Neural cell (in vitro differentiated cells): Measurements from ENCODE around the gene COBL. TPM values are rescaled to one million over a fixed set of nuclear protein-coding genes. Genes with fewer than 3 reads are reported as not detected.

Experiments
- H2AFZ ChIP-seq: fragments of 200-600, 300-800 bp; sonication (generic), shearing (Covaris generic); 2 replicates; pipeline ENCODE4 v1.6.0; 2014; ENCODE audit warnings: low read depth, mild to moderate bottlenecking, antibody characterized with exemption, low read length, moderate library complexity
- H3F3A ChIP-seq: fragments of 200-600 bp; shearing (Covaris generic); 2 replicates; pipeline ENCODE4 v1.6.1; 2016; ENCODE audit warnings: mild to moderate bottlenecking, moderate library complexity, mixed read lengths, antibody characterized with exemption, low read length; ENCODE audit not compliant: insufficient read depth, poor library complexity, severe bottlenecking
- H3K27ac ChIP-seq: fragments of 200-600, 300-800 bp; sonication (generic), shearing (Covaris generic); 2 replicates; pipeline ENCODE4 v1.5.1; 2014; ENCODE audit warnings: mild to moderate bottlenecking, low read length, moderate library complexity
- H3K27me3 ChIP-seq: fragments of 300-800, 200-600 bp; sonication (generic), shearing (Covaris generic); 2 replicates; pipeline ENCODE4 v1.6.0; 2014; ENCODE audit warnings: mild to moderate bottlenecking, low read depth, low read length, moderate library complexity; ENCODE audit not compliant: insufficient read depth
- H3K36me3 ChIP-seq: fragments of 300-800, 200-600 bp; sonication (generic), shearing (Covaris generic); 2 replicates; pipeline ENCODE4 v1.5.1; 2014; ENCODE audit warnings: mild to moderate bottlenecking, antibody characterized with exemption, low read length, moderate library complexity; ENCODE audit not compliant: insufficient read depth
- H3K4me2 ChIP-seq: fragments of 300-800, 200-600 bp; sonication (generic), shearing (Covaris generic); 2 replicates; pipeline ENCODE4 v1.6.0; 2014; ENCODE audit warnings: mild to moderate bottlenecking, low read length
- H3K4me3 ChIP-seq: fragments of 300-800, 200-600 bp; sonication (generic), shearing (Covaris generic); 2 replicates; pipeline ENCODE4 v1.5.1; 2014; ENCODE audit warnings: mild to moderate bottlenecking, low read length, moderate library complexity
- H3K79me2 ChIP-seq: fragments of 200-600 bp; shearing (Covaris generic); replicated peaks from 2 replicates; pipeline ENCODE4 v1.6.0; 2014; ENCODE audit warnings: mild to moderate bottlenecking, low read length, moderate library complexity; ENCODE audit not compliant: insufficient read depth
- H3K9ac ChIP-seq: fragments of 300-800, 200-600 bp; sonication (generic), shearing (Covaris generic); 2 replicates; pipeline ENCODE4 v1.6.1; 2016; ENCODE audit warnings: mild to moderate bottlenecking, low read length, mixed read lengths
- H3K9me2 ChIP-seq: fragments of 200-600 bp; shearing (Covaris generic); 2 replicates; pipeline ENCODE4 v1.6.1; 2016; ENCODE audit warnings: mild to moderate bottlenecking, low read length, mixed read lengths; ENCODE audit not compliant: insufficient read depth
- H3K9me3 ChIP-seq: fragments of 200-600, 300-800 bp; sonication (generic), shearing (Covaris generic); 2 replicates; pipeline ENCODE4 v1.6.1; 2016; ENCODE audit warnings: mild to moderate bottlenecking, mixed run types, low read length, moderate library complexity, mixed read lengths
- H4K20me1 ChIP-seq: fragments of 200-600 bp; shearing (Covaris generic); 2 replicates; pipeline ENCODE4 v1.6.1; 2016; ENCODE audit warnings: mild to moderate bottlenecking, mixed run types; ENCODE audit not compliant: insufficient read depth
- CTCF ChIP-seq: fragments of 450-650 bp; IDR thresholded peaks from 2 replicates; pipeline ENCODE4 v1.5.1; 2014; ENCODE audit warnings: antibody characterized with exemption, mild to moderate bottlenecking, moderate library complexity; ENCODE audit not compliant: poor library complexity, severe bottlenecking
- EP300 ChIP-seq: fragments of 450-650 bp; conservative IDR thresholded peaks from 2 replicates; pipeline ENCODE4 v1.6.1; 2014; ENCODE audit warnings: antibody characterized with exemption, mild to moderate bottlenecking, moderate library complexity; ENCODE audit not compliant: poor library complexity, severe bottlenecking
- EZH2 ChIP-seq: fragments of 200-600, 300-800 bp; shearing (Covaris generic), sonication (generic); IDR thresholded peaks from 2 replicates; pipeline ENCODE4 v1.6.1; 2014; ENCODE audit warnings: antibody characterized with exemption, low read length, borderline replicate concordance, mild to moderate bottlenecking; ENCODE audit not compliant: insufficient read depth, poor library complexity, severe bottlenecking
- MXI1 ChIP-seq: fragments of 450-650 bp; conservative IDR thresholded peaks from 2 replicates; pipeline ENCODE4 v1.6.1; 2014; ENCODE audit warnings: antibody characterized with exemption, mild to moderate bottlenecking; ENCODE audit not compliant: poor library complexity, severe bottlenecking
- POLR2AphosphoS5 ChIP-seq: IDR thresholded peaks from 2 replicates; pipeline ENCODE4 v1.6.1; 2012
- RAD21 ChIP-seq: fragments of 450-650 bp; conservative IDR thresholded peaks from 2 replicates; pipeline ENCODE4 v1.6.1; 2014; ENCODE audit warnings: antibody characterized with exemption, mild to moderate bottlenecking, moderate library complexity
- REST ChIP-seq: IDR thresholded peaks from 2 replicates; pipeline ENCODE4 v1.6.1; 2012; ENCODE audit warnings: borderline replicate concordance
- SMC3 ChIP-seq: fragments of 450-650 bp; conservative IDR thresholded peaks from 2 replicates; pipeline ENCODE4 v1.6.1; 2014; ENCODE audit warnings: antibody characterized with exemption, mild to moderate bottlenecking, moderate library complexity; ENCODE audit not compliant: poor library complexity
- TAF1 ChIP-seq: IDR thresholded peaks from 2 replicates; pipeline ENCODE4 v1.6.1; 2012; ENCODE audit warnings: low read depth
- polyA plus RNA-seq: library from polyadenylated mRNA; depleted of rRNA; stranded (reverse); fragments of >200 nt; gene quantifications from 2 replicates; pipeline ENCODE4 v1.2.3, GENCODE V29; 2014

Gene COBL
- polyA plus RNA-seq, 1 donor from 2014 or later = 0.12 TPM

GRCh38 chr7:51325908-51326307 lies 9.3 kb upstream of the COBL start:
- Histone ChIP-seq H3K9me2 (no peaks in the 10 kb centered on the region), H3K9ac (no peak overlapping the region), H3K27ac (no peak overlapping the region), H3K4me2 (no peak overlapping the region), H3K27me3 (no peaks in the 10 kb centered on the region), H3K4me3 (no peak overlapping the region), H4K20me1 (no peaks in the 10 kb centered on the region), H2AFZ (no peak overlapping the region), H3K36me3 (no peaks in the 10 kb centered on the region), H3K9me3 (no peaks in the 10 kb centered on the region), H3F3A (no peaks in the 10 kb centered on the region), H3K79me2 (no peaks in the 10 kb centered on the region)
- no peak for TF ChIP-seq CTCF

- no peak overlapping the region for H3K4me3 ChIP-seq
- no peak overlapping the region for H3K27ac ChIP-seq
- no peak overlapping the region for H3K4me2 ChIP-seq
- no peaks in the 10 kb centered on the region for H4K20me1 ChIP-seq
- H3K9me3 ChIP-seq = no peaks in the 10 kb centered on the region
- H3K27me3 ChIP-seq = no peaks in the 10 kb centered on the region
- no peak overlapping the region for H3K9ac ChIP-seq
- no peaks in the 10 kb centered on the region for H3K36me3 ChIP-seq
- TF ChIP-seq EP300 = no peak
- TF ChIP-seq CTCF = no peak
- TF ChIP-seq TAF1 = no peak
- TF ChIP-seq EZH2 = no peak
- no peak for TF ChIP-seq REST
- no peak for TF ChIP-seq MXI1
- no peak for TF ChIP-seq POLR2AphosphoS5
- TF ChIP-seq RAD21 = no peak
- TF ChIP-seq SMC3 = no peak
- no peak overlapping the region for H2AFZ ChIP-seq
- H3K9me2 ChIP-seq = no peaks in the 10 kb centered on the region
- H3F3A ChIP-seq = no peaks in the 10 kb centered on the region
- H3K79me2 ChIP-seq = no peaks in the 10 kb centered on the region
Measured at GRCh38 chr7:51325261-51325676, 8.7 kb upstream of the COBL start.
